Dermis lymphatic vessel endothelial cell (primary cell): ENCODE data around the gene RPL13. TPM values are rescaled to one million over a fixed set of nuclear protein-coding genes. Genes with fewer than 3 reads are reported as not detected.

Source experiments
- total RNA-seq: library from RNA; depleted of rRNA; stranded (reverse); fragments of >200 nt; gene quantifications from 2 replicates; pipeline ENCODE4 v1.2.1, GENCODE V29; 2014

Gene RPL13
- 2,819 and 4,200 TPM in 2 replicates for total RNA-seq

GRCh38 chr16:89560378-89561141 lies at the start of gene RPL13:
Gene RPL13 (plus strand): TSS chr16:89560682. CDS start chr16:89560960, 278 bp downstream.

GRCh38 chr16:89575247-89576152 lies 15.0 kb downstream of the RPL13 start, which contains the start of gene CPNE7:
Gene CPNE7 (plus strand): TSS chr16:89575758. CDS start chr16:89575898, 140 bp downstream.

DNA sequence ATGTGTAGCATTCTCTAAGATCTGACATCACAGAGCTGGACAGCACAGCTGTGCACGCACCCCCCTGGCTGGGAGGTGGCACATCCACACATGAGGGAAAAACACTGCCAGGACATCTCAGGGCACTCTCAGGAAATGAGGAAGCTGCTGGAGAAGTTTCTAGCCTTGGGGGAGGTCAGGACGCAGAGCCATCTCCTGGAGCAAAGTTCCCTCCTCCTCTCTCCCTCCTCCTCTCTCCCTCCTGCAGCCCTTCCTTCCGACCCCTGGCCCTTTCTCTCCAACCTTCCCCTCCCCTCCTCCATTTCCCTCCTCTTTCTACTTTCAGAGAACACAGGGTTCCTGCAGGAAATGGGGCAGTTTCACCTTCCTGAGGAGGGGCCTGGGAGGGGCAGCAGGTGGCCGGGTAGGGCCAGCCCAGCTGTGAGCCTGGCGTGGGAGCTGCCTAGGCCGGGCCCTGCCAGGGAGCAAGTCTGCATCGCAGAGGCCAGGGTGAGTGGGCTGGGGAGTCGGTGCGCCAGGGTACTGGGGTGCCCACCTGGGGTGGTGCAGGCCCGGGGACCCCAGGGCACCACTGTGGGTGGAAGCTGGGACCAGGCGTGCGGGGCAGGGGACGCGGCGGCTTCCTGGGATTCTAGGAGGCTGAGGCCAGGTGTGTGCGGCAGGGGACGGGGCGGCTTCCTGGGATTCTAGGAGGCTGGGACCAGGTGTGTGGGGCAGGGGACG lies 52.9 kb downstream of the RPL13 start, which contains the start of gene DPEP1:
DPEP1 (plus strand) TSS at position 412 of the 723 bp plus-strand sequence. CDS start 16,769 bp downstream, outside the sequence.

Other genes with a start within 250 kb of the RPL13 start
- 39.2 and 56.8 TPM in 2 replicates for gene ANKRD11, start 70.1 kb upstream of the RPL13 start, total RNA-seq
- gene SPG7, start 52.3 kb upstream of the RPL13 start, total RNA-seq = 111 and 137 TPM in 2 replicates
- gene CPNE7, start 15.1 kb downstream of the RPL13 start, total RNA-seq = 0.17 and 0.65 TPM in 2 replicates
- gene DPEP1, start 53.0 kb downstream of the RPL13 start, total RNA-seq = 0.22 and 0.34 TPM in 2 replicates
- 66.6 and 71.3 TPM in 2 replicates for gene CHMP1A, start 97.0 kb downstream of the RPL13 start, total RNA-seq
- gene SPATA33, start 97.2 kb downstream of the RPL13 start, total RNA-seq = 1.2 and 1.5 TPM in 2 replicates
- gene CDK10, start 126.0 kb downstream of the RPL13 start, total RNA-seq = 30.2 and 38.0 TPM in 2 replicates
- 11.3 and 11.6 TPM in 2 replicates for gene SPATA2L, start 141.0 kb downstream of the RPL13 start, total RNA-seq
- 3.3 and 4.7 TPM in 2 replicates for gene VPS9D1, start 160.2 kb downstream of the RPL13 start, total RNA-seq
- 12.4 and 16.7 TPM in 2 replicates for gene ZNF276, start 160.9 kb downstream of the RPL13 start, total RNA-seq